Measurements from ENCODE around the gene SEMA3F. TPM values are rescaled to one million over a fixed set of nuclear protein-coding genes. Genes with fewer than 3 reads are reported as not detected.

The SEMA3F gene
- total and polyA plus RNA-seq, 2 of the 4 experiments (the other 2 are of a cell fraction): 7.3 to 23.3 TPM

DNA sequence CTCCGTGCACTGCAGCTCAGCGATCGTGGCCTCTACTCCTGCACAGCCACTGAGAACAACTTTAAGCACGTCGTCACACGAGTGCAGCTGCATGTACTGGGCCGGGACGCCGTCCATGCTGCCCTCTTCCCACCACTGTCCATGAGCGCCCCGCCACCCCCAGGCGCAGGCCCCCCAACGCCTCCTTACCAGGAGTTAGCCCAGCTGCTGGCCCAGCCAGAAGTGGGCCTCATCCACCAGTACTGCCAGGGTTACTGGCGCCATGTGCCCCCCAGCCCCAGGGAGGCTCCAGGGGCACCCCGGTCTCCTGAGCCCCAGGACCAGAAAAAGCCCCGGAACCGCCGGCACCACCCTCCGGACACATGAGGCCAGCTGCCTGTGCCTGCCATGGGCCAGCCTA, 32.6 kb downstream of the SEMA3F start:
- Histone ChIP-seq H4K8ac (ENCODE audit: low read depth in 2 of 2, low read length in 2 of 2) (no peak overlapping the region), H2AFZ (replicated peaks; ENCODE audit: low read length, poor library complexity) (no peak overlapping the region), H3K4ac (ENCODE audit: low read depth, low read length) (no peak overlapping the region), H3K9ac (ENCODE audit: low read depth, low read length) (no peak overlapping the region), H4K91ac (ENCODE audit: insufficient read depth, low read depth, low read length) (no peak overlapping the region), H3K9me1 (ENCODE audit: insufficient read depth, low read length) (no peaks in the 10 kb centered on the region), H4K5ac (ENCODE audit: low read depth, low read length) (no peak overlapping the region), H3K18ac (ENCODE audit: low read depth, low read length) (no peak overlapping the region), H2BK20ac (ENCODE audit: low read depth, low read length) (no peak overlapping the region), H2BK5ac (ENCODE audit: low read depth, low read length, poor library complexity, severe bottlenecking) (no peak overlapping the region), H2BK15ac (ENCODE audit: low read depth, low read length) (no peak overlapping the region), H3K36me3 (ENCODE audit: control insufficient read depth, insufficient read depth, low read length) (peaks cover 25% of the 10 kb centered on the region; the same call in 1 of the 2 replicates), H3K27ac (ENCODE audit: insufficient read depth, low read length) (no peak overlapping the region), H3K4me2 (ENCODE audit: low read depth, low read length) (no peak overlapping the region), H2AK9ac (replicated peaks; ENCODE audit: low read depth, low read length, poor library complexity) (no peak overlapping the region), H3K14ac (replicated peaks; ENCODE audit: low read depth, low read length) (no peak overlapping the region), H3K56ac (ENCODE audit: extremely low read depth, insufficient read depth, low read length) (no peak overlapping the region), H3K23ac (ENCODE audit: low read depth, low read length) (no peak overlapping the region), H3K79me1 (ENCODE audit: low read depth in 1 of 2, low read length in 2 of 2) (no peaks in the 10 kb centered on the region), H2AK5ac (ENCODE audit: low read depth, low read length) (no peak overlapping the region), H4K20me1 (ENCODE audit: insufficient read depth, low read length) (peaks cover 4% of the 10 kb centered on the region; the same call in 1 of the 2 replicates), H3K4me1 (ENCODE audit: control insufficient read depth, insufficient read depth, low read length) (no peaks in the 10 kb centered on the region), H2BK120ac (ENCODE audit: low read depth, low read length) (no peak overlapping the region), H3K27me3 (ENCODE audit: control insufficient read depth, insufficient read depth, low read length) (peaks cover under 1% of the 10 kb centered on the region; the same call in 1 of the 2 replicates), H3K4me3 (ENCODE audit: insufficient read depth, low read depth, low read length) (no peak overlapping the region), H3K9me3 (ENCODE audit: control insufficient read depth, insufficient read depth, low read length) (no peaks in the 10 kb centered on the region)
- ATAC-seq (ENCODE audit: low read depth) (no peak), DNase-seq (no peak)
- intact Hi-C loops (cut with micrococcal nuclease): no loop called here
- BruUV-seq (replicated peaks): no TSS peak
- TF ChIP-seq RCOR1 (IDR thresholded peaks at IDR 0.05; ENCODE audit: insufficient replicate concordance, low read length): no peak
- no peak for TF ChIP-seq SMC3 (IDR thresholded peaks at IDR 0.05; ENCODE audit: low read depth, low read length)
- TF ChIP-seq NFE2L2 (IDR thresholded peaks at IDR 0.05; ENCODE audit: low read depth, low read length): no peak
- TF ChIP-seq MAFK (IDR thresholded peaks at IDR 0.05; ENCODE audit: low read depth, low read length): no peak
- no peak for TF ChIP-seq MXI1 (IDR thresholded peaks at IDR 0.05; ENCODE audit: borderline replicate concordance, low read depth, low read length)
- no peak for TF ChIP-seq MAZ (IDR thresholded peaks at IDR 0.05; ENCODE audit: borderline replicate concordance, low read depth, low read length)
- no peak for TF ChIP-seq CHD1 (IDR thresholded peaks at IDR 0.05; ENCODE audit: low read depth, low read length)
- TF ChIP-seq CEBPB (IDR thresholded peaks at IDR 0.05; ENCODE audit: low read depth, low read length): no peak
- no peak for TF ChIP-seq POLR2A (IDR thresholded peaks at IDR 0.05; ENCODE audit: low read depth, low read length)
- TF ChIP-seq, protein P1, sequence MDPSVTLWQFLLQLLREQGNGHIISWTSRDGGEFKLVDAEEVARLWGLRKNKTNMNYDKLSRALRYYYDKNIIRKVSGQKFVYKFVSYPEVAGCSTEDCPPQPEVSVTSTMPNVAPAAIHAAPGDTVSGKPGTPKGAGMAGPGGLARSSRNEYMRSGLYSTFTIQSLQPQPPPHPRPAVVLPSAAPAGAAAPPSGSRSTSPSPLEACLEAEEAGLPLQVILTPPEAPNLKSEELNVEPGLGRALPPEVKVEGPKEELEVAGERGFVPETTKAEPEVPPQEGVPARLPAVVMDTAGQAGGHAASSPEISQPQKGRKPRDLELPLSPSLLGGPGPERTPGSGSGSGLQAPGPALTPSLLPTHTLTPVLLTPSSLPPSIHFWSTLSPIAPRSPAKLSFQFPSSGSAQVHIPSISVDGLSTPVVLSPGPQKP (IDR thresholded peaks at IDR 0.05; ENCODE audit: borderline replicate concordance, low read depth, low read length): no peak
- no peak for TF ChIP-seq FOS (IDR thresholded peaks at IDR 0.05; ENCODE audit: low read depth, low read length)
- no peak for TF ChIP-seq RFX5 (IDR thresholded peaks at IDR 0.05; ENCODE audit: low read depth, low read length)
- no peak for TF ChIP-seq BHLHE40 (IDR thresholded peaks at IDR 0.05; ENCODE audit: low read depth, low read length)
- WGBS, 2 experiments (ENCODE audit: extremely low coverage in 2 of 2, insufficient read length in 1 of 2): 98% methylated on average over 4 of the region's 19 CpGs; no CpG with 5 or more reads in 1 of the 2 experiments
- ChIA-PET POLR2A (ENCODE audit: unreplicated experiment) (no interaction called here), CTCF (interaction anchor here (1.8 kb wide), 1 partner anchor 65 kb away, joined by 8 read pairs; no protein-coding TSS in a partner anchor)
- dilution Hi-C loops (cut with HindIII; ENCODE audit: low sequenced_read_pairs, unreplicated experiment): no loop called here
- in situ Hi-C loops (cut with MboI; ENCODE audit: low sequenced_read_pairs): no loop called here
